Measurements from ENCODE around the gene KIF7. TPM values are rescaled to one million over a fixed set of nuclear protein-coding genes. Genes with fewer than 3 reads are reported as not detected.

Gene KIF7
- total RNA-seq, 1 donor from 2014 or later, result 2.1 TPM

DNA sequence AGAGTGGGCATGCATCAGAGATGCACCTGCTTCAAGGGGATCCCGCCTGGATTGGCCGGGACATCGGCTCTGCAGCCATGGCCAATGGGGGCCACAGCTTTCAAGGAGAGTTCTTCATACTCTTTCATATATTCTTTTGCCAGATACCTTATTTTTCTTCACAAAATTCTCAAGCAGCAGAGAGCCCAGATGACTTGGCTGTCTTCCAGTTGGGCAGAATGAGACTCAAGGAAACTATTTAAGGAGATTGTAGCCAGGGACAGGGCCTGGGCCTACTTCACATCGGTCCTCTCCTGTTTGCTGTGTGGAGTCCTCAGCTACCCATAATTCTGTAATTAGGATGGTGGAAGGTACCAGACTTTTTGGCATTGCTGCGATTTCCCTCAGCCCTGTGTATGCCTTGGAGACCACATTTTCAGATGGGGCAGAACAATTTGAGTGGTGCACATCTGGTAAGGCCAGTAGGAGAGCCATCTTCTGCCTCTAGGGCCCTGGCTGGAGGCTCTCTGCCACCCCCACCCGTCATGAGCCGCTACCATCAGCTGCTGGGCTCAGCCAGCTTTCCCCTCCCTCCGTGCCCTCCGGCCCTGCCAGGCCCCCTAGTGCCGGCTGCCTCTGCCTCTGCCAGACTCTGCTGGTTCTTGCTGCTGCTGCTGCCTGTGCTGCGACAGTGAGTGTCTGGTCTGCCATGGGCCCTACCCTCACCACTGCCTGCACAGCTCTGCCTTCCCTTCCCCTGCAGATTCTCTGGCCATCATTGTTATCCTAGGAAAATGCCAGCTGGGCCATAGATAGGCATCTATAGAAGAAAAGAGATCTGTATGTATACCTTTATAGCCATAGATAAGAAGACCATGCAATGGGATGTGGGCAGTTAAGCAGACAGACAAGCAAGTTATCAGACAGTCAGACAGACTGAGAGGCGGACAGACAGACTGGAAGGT lies 17.2 kb upstream of the KIF7 start:
- Histone ChIP-seq H3K27me3 (ENCODE audit: control insufficient read depth, insufficient read depth, low read length) (no peaks in the 10 kb centered on the region), H3K36me3 (ENCODE audit: control insufficient read depth, insufficient read depth, low read length) (no peaks in the 10 kb centered on the region), H3K4me3 (ENCODE audit: low read depth, low read length) (no peak overlapping the region)
- FAIRE-seq (no peak), DNase-seq (ENCODE audit: low read depth) (no peak)
- TF ChIP-seq, protein P1, sequence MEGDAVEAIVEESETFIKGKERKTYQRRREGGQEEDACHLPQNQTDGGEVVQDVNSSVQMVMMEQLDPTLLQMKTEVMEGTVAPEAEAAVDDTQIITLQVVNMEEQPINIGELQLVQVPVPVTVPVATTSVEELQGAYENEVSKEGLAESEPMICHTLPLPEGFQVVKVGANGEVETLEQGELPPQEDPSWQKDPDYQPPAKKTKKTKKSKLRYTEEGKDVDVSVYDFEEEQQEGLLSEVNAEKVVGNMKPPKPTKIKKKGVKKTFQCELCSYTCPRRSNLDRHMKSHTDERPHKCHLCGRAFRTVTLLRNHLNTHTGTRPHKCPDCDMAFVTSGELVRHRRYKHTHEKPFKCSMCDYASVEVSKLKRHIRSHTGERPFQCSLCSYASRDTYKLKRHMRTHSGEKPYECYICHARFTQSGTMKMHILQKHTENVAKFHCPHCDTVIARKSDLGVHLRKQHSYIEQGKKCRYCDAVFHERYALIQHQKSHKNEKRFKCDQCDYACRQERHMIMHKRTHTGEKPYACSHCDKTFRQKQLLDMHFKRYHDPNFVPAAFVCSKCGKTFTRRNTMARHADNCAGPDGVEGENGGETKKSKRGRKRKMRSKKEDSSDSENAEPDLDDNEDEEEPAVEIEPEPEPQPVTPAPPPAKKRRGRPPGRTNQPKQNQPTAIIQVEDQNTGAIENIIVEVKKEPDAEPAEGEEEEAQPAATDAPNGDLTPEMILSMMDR (IDR thresholded peaks at IDR 0.05; ENCODE audit: insufficient read depth, low read length, severe bottlenecking), result no peak

DNA sequence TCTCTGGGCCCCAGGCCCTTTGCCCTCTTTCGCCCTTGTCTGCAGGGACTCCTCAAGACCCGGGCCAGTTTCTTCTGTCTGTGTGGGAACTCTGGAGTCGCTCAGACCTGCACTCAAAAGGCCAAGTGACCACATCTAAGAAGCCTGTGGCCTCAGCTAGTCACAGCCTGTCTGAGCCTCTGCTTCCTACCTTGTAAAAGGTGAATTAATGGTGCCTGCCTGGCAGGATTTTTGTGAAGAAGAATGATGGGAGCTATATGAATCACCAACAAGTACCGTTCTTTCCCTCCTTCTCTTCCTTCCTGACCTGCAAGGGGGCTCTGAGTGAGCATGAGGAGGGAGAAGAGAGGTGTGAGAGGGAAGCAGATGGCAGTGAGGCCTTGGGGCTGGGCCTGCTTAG lies 16.4 kb upstream of the KIF7 start:
- TF ChIP-seq, protein P1 (IDR thresholded peaks at IDR 0.05; ENCODE audit: insufficient read depth, low read length, severe bottlenecking), result no peak
- Histone ChIP-seq H3K4me3 (ENCODE audit: low read depth, low read length) (no peak overlapping the region), H3K27me3 (ENCODE audit: control insufficient read depth, insufficient read depth, low read length) (no peaks in the 10 kb centered on the region), H3K36me3 (ENCODE audit: control insufficient read depth, insufficient read depth, low read length) (no peaks in the 10 kb centered on the region)
- FAIRE-seq, result no peak
- peak; percentile 21 for DNase-seq (ENCODE audit: low read depth)

DNA sequence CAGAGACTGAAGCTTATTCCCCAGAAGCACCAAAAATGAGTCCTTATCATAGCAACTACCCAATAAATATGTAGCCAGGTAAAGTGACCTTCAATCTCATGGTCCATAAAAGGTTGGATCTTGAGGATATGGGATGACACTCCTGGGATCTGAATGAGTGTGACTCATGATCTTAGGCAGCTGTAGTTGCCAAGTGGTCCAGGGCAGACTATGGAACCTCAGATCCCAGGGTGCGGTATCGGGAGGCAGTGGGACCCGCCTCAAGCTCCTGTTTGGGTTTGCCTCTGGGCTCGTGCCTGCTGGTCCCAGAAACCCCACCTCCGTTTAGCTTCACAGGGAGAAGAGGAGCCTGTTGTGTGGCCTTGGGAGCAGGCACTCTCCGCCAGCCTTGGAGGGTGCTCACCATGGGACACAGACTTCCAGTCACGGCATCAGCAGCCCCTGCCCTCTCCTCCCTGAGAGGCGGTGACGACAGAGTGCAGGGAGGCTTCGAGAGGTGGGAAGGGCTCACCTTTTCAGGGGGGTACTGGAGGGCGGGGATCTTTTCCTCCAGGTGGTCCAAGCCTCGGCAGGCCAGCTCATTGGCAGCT lies 15.8 kb upstream of the KIF7 start:
- FAIRE-seq, result peak; percentile 28
- Histone ChIP-seq H3K4me3 (ENCODE audit: low read depth, low read length) (no peak overlapping the region), H3K27me3 (ENCODE audit: control insufficient read depth, insufficient read depth, low read length) (no peaks in the 10 kb centered on the region), H3K36me3 (ENCODE audit: control insufficient read depth, insufficient read depth, low read length) (no peaks in the 10 kb centered on the region)
- DNase-seq (ENCODE audit: low read depth), result peak; percentile 7
- TF ChIP-seq, protein P1 (IDR thresholded peaks at IDR 0.05; ENCODE audit: insufficient read depth, low read length, severe bottlenecking), result no peak

DNA sequence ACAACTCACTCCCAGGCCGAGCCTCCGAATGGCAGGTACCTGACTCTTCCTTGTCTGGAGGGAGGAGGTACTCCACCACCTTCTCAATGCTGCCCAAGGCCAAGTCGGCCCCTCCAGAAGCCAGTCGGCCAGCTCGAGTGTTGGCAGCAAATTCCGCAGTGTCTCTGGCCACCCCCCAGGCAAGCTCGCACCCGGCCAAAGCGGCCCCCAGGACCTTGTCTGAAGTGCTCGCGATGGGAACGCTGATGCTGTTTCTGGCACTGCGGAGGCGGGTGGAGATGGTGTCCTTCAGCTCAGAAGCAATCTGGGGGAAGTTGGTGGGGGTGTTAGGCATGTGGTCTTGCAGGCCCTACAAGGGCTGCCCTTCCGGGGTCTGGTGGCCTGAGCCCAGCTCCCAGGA lies 14.7 kb upstream of the KIF7 start:
- Histone ChIP-seq H3K27me3 (ENCODE audit: control insufficient read depth, insufficient read depth, low read length) (no peaks in the 10 kb centered on the region), H3K4me3 (ENCODE audit: low read depth, low read length) (no peak overlapping the region), H3K36me3 (ENCODE audit: control insufficient read depth, insufficient read depth, low read length) (no peaks in the 10 kb centered on the region)
- DNase-seq (ENCODE audit: low read depth) (no peak), FAIRE-seq (no peak)
- TF ChIP-seq, protein P1 (IDR thresholded peaks at IDR 0.05; ENCODE audit: insufficient read depth, low read length, severe bottlenecking), result no peak

DNA sequence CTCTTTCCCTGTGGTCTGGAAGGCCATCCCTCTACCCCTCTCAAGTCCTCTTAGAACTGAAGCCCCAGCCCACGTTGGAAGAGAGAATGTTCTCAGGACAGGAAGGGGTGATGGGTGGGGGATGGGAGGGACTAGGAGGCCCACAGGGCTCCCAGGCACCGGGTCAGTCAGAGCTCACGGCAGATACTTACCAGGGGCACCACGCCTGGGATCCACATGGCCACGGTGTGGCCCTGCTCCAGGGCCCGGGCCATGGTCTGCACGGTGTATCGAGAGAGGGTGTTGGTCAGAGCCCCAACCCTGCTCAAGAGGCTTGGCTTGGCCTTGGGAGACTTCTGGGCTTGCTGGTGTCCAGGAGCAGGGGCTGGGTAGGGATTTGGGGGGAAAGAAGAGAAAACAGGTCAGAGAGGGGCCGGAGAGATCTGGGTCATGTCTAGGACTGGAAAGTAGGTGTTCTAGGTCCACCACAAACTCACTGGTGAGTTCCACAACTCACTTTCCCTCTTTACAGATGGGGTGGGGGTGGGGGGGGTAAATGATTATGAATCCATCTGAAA lies 14.1 kb upstream of the KIF7 start:
- H3K27me3 ChIP-seq (ENCODE audit: control insufficient read depth, insufficient read depth, low read length), result no peaks in the 10 kb centered on the region
- TF ChIP-seq, protein P1 (IDR thresholded peaks at IDR 0.05; ENCODE audit: insufficient read depth, low read length, severe bottlenecking), result no peak
- no peak overlapping the region for H3K4me3 ChIP-seq (ENCODE audit: low read depth, low read length)
- no peak for FAIRE-seq
- DNase-seq (ENCODE audit: low read depth), result no peak
- no peaks in the 10 kb centered on the region for H3K36me3 ChIP-seq (ENCODE audit: control insufficient read depth, insufficient read depth, low read length)

Data from bronchial epithelial cell (primary cell).